Ascending aorta (tissue), 2 donors: ENCODE measurements around the gene TF. TPM values are rescaled to one million over a fixed set of nuclear protein-coding genes. Genes with fewer than 3 reads are reported as not detected.

Experiments used
- DNase-seq, 2 donors: peaks; one replicate each; pipeline ENCODE4 v3.0.0-alpha.2; 2019; ENCODE audit warnings: low spot score in 2 of 2
- H3K27ac ChIP-seq, 2 donors: fragments of 200-600 bp; sonication (generic); one replicate each; pipeline ENCODE4 v1.5.1; 2016 to 2017; ENCODE audit warnings: mild to moderate bottlenecking in 1 of 2
- H3K27me3 ChIP-seq: fragments of 200-600 bp; sonication (generic); one replicate; pipeline ENCODE4 v1.5.1; 2017
- H3K36me3 ChIP-seq, 2 donors: fragments of 200-600 bp; sonication (generic); one replicate each; pipeline ENCODE4 v1.5.1; 2016
- H3K4me1 ChIP-seq, 2 donors: fragments of 200-600 bp; sonication (generic); one replicate each; pipeline ENCODE4 v1.5.1; 2016 to 2017; ENCODE audit warnings: mild to moderate bottlenecking in 1 of 2
- H3K4me3 ChIP-seq, 2 donors: fragments of 200-600 bp; sonication (generic); one replicate each; pipeline ENCODE4 v1.5.1; 2016 to 2017; ENCODE audit warnings: mild to moderate bottlenecking in 1 of 2
- H3K9me3 ChIP-seq, 2 donors: fragments of 200-600 bp; sonication (generic); one replicate each; pipeline ENCODE4 v1.5.1; 2016
- CTCF ChIP-seq, 3 experiments: fragments of 200-600 bp in 2 of 3; fragments of 450-650 bp in 1 of 3; sonication (generic) in 2 of 3; IDR thresholded peaks; one replicate each; pipeline ENCODE4 v1.5.1; 2016 to 2019; ENCODE audit warnings: antibody characterized with exemption in 3 of 3, mild to moderate bottlenecking in 1 of 3, moderate library complexity in 1 of 3
- intact Hi-C: fragments of 100-400 bp; cut with DNase I; formaldehyde crosslinking; loops from one replicate; pipeline ENCODE4 v1.15.1; 2023
- total RNA-seq: library from RNA; depleted of rRNA; stranded (reverse); fragments of >200 nt; gene quantifications from one replicate; pipeline ENCODE4 v1.1.0, GENCODE V29; 2016

TF gene
- total RNA-seq, 1 donor from 2014 or later: 62.8 TPM

- H3K9me3 ChIP-seq: no peaks in the 10 kb centered on the region
Measured at GRCh38 chr3:133758568-133758928, 12.4 kb downstream of the TF start.

GRCh38 chr3:133758964-133759739, 13.0 kb downstream of the TF start:
- intact Hi-C loops: no loop called here
- no peak for DNase-seq

More at GRCh38 chr3:133758568-133758928, 12.4 kb downstream of the TF start:
- TF ChIP-seq CTCF (IDR thresholded peaks at IDR 0.05): no peak
- Histone ChIP-seq H3K27ac (no peak overlapping the region), H3K4me3 (no peak overlapping the region), H3K36me3 (no peaks in the 10 kb centered on the region), H3K27me3 (no peaks in the 10 kb centered on the region), H3K4me1 (no peaks in the 10 kb centered on the region)
- no peak for DNase-seq
- intact Hi-C loops: no loop called here

GRCh38 chr3:133759740-133760305, 13.6 kb downstream of the TF start:
- no peaks in the 10 kb centered on the region for H3K27me3 ChIP-seq
- TF ChIP-seq CTCF (IDR thresholded peaks at IDR 0.05): no peak
- no peak overlapping the region for H3K27ac ChIP-seq
- H3K4me1 ChIP-seq: no peaks in the 10 kb centered on the region
- no peaks in the 10 kb centered on the region for H3K36me3 ChIP-seq
- intact Hi-C loops: no loop called here
- H3K9me3 ChIP-seq: no peaks in the 10 kb centered on the region
- no peak overlapping the region for H3K4me3 ChIP-seq
- DNase-seq: no peak

More at GRCh38 chr3:133758964-133759739, 13.0 kb downstream of the TF start:
- Histone ChIP-seq H3K4me1 (no peaks in the 10 kb centered on the region), H3K36me3 (no peaks in the 10 kb centered on the region), H3K9me3 (no peaks in the 10 kb centered on the region), H3K4me3 (no peak overlapping the region), H3K27ac (no peak overlapping the region), H3K27me3 (no peaks in the 10 kb centered on the region)
- no peak for TF ChIP-seq CTCF (IDR thresholded peaks at IDR 0.05)

- Histone ChIP-seq H3K9me3 (no peaks in the 10 kb centered on the region), H3K4me1 (no peaks in the 10 kb centered on the region), H3K27me3 (no peaks in the 10 kb centered on the region), H3K36me3 (no peaks in the 10 kb centered on the region), H3K27ac (no peak overlapping the region), H3K4me3 (no peak overlapping the region)
- TF ChIP-seq CTCF (IDR thresholded peaks at IDR 0.05): no peak
- intact Hi-C loops: no loop called here
- no peak for DNase-seq
Measured at GRCh38 chr3:133760916-133761315, 14.7 kb downstream of the TF start.

- TF ChIP-seq CTCF (IDR thresholded peaks at IDR 0.05): no peak
- H3K36me3 ChIP-seq: no peaks in the 10 kb centered on the region
- H3K9me3 ChIP-seq: no peaks in the 10 kb centered on the region
- no peak overlapping the region for H3K4me3 ChIP-seq
- intact Hi-C loops: no loop called here
- no peaks in the 10 kb centered on the region for H3K4me1 ChIP-seq
- no peaks in the 10 kb centered on the region for H3K27me3 ChIP-seq
- H3K27ac ChIP-seq: no peak overlapping the region
- DNase-seq: no peak
Measured at GRCh38 chr3:133761605-133762484, 15.7 kb downstream of the TF start.
